MM.1S (cell line): ENCODE data around the gene LINC00305.

Source experiments
- DNase-seq: peaks from one replicate; pipeline ENCODE4 v3.0.0-alpha.2; 2015
- H2AFZ ChIP-seq: fragments of 300-600 bp; sonication (generic); 2 replicates; pipeline ENCODE4 v1.6.0; 2016; ENCODE audit warnings: antibody characterized with exemption, low read length
- H3F3A ChIP-seq: fragments of 300-600 bp; sonication (generic); 2 replicates; pipeline ENCODE4 v1.6.1; 2016; ENCODE audit warnings: mild to moderate bottlenecking, antibody characterized with exemption, low read length, moderate library complexity, mixed read lengths; ENCODE audit not compliant: insufficient read depth
- H3K27ac ChIP-seq: fragments of 300-600 bp; sonication (generic); 2 replicates; pipeline ENCODE4 v1.5.1; 2016; ENCODE audit warnings: mild to moderate bottlenecking, low read length
- H3K27me3 ChIP-seq: fragments of 300-600 bp; sonication (generic); replicated peaks from 2 replicates; pipeline ENCODE4 v1.6.0; 2016; ENCODE audit warnings: low read length; ENCODE audit not compliant: insufficient read depth
- H3K36me3 ChIP-seq: fragments of 300-600 bp; sonication (generic); replicated peaks from 2 replicates; pipeline ENCODE4 v1.6.1; 2016; ENCODE audit warnings: mild to moderate bottlenecking, low read length, mixed read lengths; ENCODE audit not compliant: insufficient read depth
- H3K4me1 ChIP-seq: fragments of 300-600 bp; sonication (generic); 2 replicates; pipeline ENCODE4 v1.6.1; 2016; ENCODE audit warnings: low read length, mixed read lengths
- H3K4me2 ChIP-seq: fragments of 300-600 bp; sonication (generic); 2 replicates; pipeline ENCODE4 v1.6.0; 2016; ENCODE audit warnings: low read depth, low read length
- H3K4me3 ChIP-seq: fragments of 300-600 bp; sonication (generic); 2 replicates; pipeline ENCODE4 v1.5.1; 2016; ENCODE audit warnings: low read length, mixed read lengths
- H3K79me2 ChIP-seq: fragments of 300-600 bp; sonication (generic); 2 replicates; pipeline ENCODE4 v1.6.1; 2016; ENCODE audit warnings: mixed run types, low read length, mixed read lengths
- H3K9ac ChIP-seq: fragments of 300-600 bp; sonication (generic); 2 replicates; pipeline ENCODE4 v1.6.1; 2016; ENCODE audit warnings: low read length, mixed read lengths
- H3K9me2 ChIP-seq: fragments of 300-600 bp; sonication (generic); replicated peaks from 2 replicates; pipeline ENCODE4 v1.6.1; 2016; ENCODE audit warnings: mild to moderate bottlenecking, low read length, mixed read lengths; ENCODE audit not compliant: insufficient read depth
- H3K9me3 ChIP-seq: fragments of 300-600 bp; sonication (generic); replicated peaks from 2 replicates; pipeline ENCODE4 v1.6.1; 2016; ENCODE audit warnings: mild to moderate bottlenecking, low read length, mixed read lengths; ENCODE audit not compliant: insufficient read depth
- H4K20me1 ChIP-seq: fragments of 300-600 bp; sonication (generic); 2 replicates; pipeline ENCODE4 v1.6.1; 2016; ENCODE audit warnings: mild to moderate bottlenecking, low read length, moderate library complexity, mixed read lengths; ENCODE audit not compliant: insufficient read depth
- CTCF ChIP-seq: fragments of 300-600 bp; sonication (generic); IDR thresholded peaks from 2 replicates; pipeline ENCODE4 v1.5.1; 2016; ENCODE audit warnings: antibody characterized with exemption, low read length, mixed read lengths
- EZH2 ChIP-seq: fragments of 300-600 bp; sonication (generic); optimal IDR thresholded peaks from 2 replicates; pipeline ENCODE3; 2017; ENCODE audit warnings: low read depth, mild to moderate bottlenecking, antibody characterized with exemption, low read length, mixed read lengths
- EZH2phosphoT487 ChIP-seq: fragments of 300-600 bp; sonication (generic); IDR thresholded peaks from 2 replicates; pipeline ENCODE4 v1.6.1; 2018; ENCODE audit warnings: antibody characterized with exemption, low read length

The LINC00305 gene

GRCh38 chr18:64149916-64150438 lies 1.1 kb upstream of the LINC00305 start:
- Histone ChIP-seq H3K4me1 (no peaks in the 10 kb centered on the region), H3K27ac (no peak overlapping the region), H3K9me3 (no peaks in the 10 kb centered on the region), H3K79me2 (no peaks in the 10 kb centered on the region), H3F3A (no peaks in the 10 kb centered on the region), H3K36me3 (no peaks in the 10 kb centered on the region), H3K27me3 (no peaks in the 10 kb centered on the region), H3K4me2 (no peak overlapping the region), H3K4me3 (no peak overlapping the region), H3K9ac (no peak overlapping the region), H4K20me1 (no peaks in the 10 kb centered on the region), H2AFZ (no peak overlapping the region), H3K9me2 (no peaks in the 10 kb centered on the region)
- DNase-seq, result no peak
- TF ChIP-seq EZH2 (no peak), CTCF (no peak), EZH2phosphoT487 (no peak)

DNA sequence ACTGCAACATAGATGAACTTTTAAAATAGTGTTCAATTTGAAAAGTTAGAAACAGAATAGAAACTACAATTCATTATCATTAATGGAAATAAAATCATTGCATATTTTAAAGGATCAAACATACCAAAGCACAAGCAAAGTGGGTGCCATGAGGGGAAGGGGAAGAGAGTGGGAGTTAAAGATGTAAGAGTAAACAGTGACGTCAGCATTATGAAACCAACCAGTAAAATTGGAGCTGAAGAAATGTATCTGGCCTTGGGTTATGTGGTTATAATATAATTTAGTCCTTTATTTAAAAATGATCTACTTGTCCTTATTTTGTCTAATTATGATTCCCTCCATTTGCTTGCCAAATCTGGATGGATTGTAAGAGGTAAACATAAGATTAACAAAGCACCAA lies 6.0 kb downstream of the LINC00305 start:
- H3F3A ChIP-seq, result no peaks in the 10 kb centered on the region
- no peak for DNase-seq

GRCh38 chr18:64137914-64138313 lies 11.0 kb downstream of the LINC00305 start:
- DNase-seq, result no peak
- Histone ChIP-seq H3K79me2 (no peaks in the 10 kb centered on the region), H3K9me2 (no peaks in the 10 kb centered on the region), H3K27me3 (no peaks in the 10 kb centered on the region), H3K9me3 (no peaks in the 10 kb centered on the region), H3K4me1 (no peaks in the 10 kb centered on the region), H3K27ac (no peak overlapping the region), H2AFZ (no peak overlapping the region), H4K20me1 (no peaks in the 10 kb centered on the region), H3K4me2 (no peak overlapping the region), H3F3A (no peaks in the 10 kb centered on the region), H3K9ac (no peak overlapping the region), H3K36me3 (no peaks in the 10 kb centered on the region), H3K4me3 (no peak overlapping the region)
- TF ChIP-seq EZH2 (no peak), EZH2phosphoT487 (no peak), CTCF (no peak)

More for the DNA sequence above, 6.0 kb downstream of the LINC00305 start:
- Histone ChIP-seq H3K36me3 (no peaks in the 10 kb centered on the region), H3K4me2 (no peak overlapping the region), H3K27ac (no peak overlapping the region), H3K9me2 (no peaks in the 10 kb centered on the region), H3K4me1 (no peaks in the 10 kb centered on the region), H4K20me1 (no peaks in the 10 kb centered on the region), H3K27me3 (no peaks in the 10 kb centered on the region), H3K9ac (no peak overlapping the region), H3K4me3 (no peak overlapping the region), H3K9me3 (no peaks in the 10 kb centered on the region), H2AFZ (no peak overlapping the region), H3K79me2 (no peaks in the 10 kb centered on the region)
- TF ChIP-seq CTCF, result no peak
- TF ChIP-seq EZH2phosphoT487, result no peak
- TF ChIP-seq EZH2, result no peak
